MV-4-11 (cell line): ENCODE data around the gene DOCK2.

Experiments
- DNase-seq: peaks from one replicate; lab custom pipeline; 2025; lab: John Stamatoyannopoulos, UW

Gene DOCK2

DNA sequence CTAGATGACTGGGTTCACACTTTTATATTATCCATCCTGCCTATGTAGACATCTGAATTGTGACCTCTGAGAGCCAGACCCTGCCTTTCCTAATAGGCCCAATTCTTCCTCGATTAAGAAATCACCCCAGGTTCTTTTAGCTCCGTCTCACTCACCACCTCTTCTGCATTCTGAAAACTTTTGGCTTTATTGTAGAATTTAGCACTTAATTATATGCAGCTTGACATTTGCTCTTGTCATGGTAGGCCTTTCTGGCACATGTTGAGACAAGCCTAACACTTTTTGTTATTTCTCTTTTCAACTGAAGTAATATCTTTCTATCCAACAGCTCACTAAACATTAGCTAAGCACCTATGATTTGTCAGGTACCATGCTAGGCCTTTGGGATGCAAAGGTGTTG is 180.0 kb downstream of the DOCK2 start:
- no peak for DNase-seq

DNA sequence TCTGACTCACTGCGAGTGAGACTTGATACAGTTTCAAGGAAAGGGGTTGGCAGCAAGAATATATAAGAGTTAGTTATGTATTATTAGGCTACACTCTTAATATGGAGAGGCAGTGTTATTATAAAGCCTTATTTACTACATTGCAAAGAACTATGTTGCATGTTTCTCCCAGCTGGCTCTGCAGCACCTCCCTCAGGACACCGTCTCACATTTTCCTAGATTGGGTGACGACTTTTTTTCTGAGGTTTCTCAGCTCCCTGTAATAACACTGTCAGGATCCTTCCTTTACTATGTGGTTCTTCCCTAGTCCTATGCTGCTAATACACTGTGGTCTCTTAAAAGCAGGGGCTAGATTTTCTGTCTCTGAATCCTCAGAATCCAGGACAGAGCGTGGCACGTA is 189.5 kb downstream of the DOCK2 start:
- no peak for DNase-seq

DNA sequence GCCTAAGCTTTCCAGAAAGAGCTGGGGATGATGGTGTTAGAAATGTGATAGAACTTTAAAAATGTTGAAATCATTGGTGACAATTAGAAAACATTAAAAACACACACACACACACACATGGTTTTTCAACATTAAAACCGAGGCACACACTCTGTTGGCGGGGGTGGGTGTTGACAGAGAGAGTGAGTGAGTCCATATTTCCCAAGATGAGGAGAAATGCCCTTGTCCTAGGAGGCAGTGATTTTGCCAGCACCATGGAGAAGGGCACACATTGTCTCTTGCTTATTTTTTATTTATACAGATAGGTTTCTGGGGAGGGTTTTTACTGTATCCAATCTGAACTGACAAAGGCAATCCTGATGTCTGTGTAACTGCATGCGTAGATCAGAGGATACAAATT is 190.7 kb downstream of the DOCK2 start:
- no peak for DNase-seq

DNA sequence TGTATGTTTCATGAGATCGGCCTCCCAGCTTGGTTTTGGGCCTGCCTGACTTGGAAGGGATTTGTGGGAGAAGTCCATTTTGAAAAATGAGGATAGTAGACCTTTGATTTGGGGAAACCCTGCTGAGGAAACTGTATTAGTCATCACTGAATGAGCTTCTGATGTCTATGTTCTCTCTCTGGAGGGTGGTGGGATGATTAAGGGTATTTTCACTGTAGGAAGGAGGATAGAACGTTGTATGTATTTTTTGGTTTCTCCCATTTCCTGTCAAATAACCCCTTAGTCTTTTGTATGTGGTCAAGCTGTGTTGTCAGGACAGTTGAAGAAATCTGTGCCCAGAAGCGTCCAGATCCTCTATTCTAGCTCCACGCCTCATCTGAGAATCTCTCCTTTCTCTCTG is 191.3 kb downstream of the DOCK2 start:
- DNase-seq: no peak

DNA sequence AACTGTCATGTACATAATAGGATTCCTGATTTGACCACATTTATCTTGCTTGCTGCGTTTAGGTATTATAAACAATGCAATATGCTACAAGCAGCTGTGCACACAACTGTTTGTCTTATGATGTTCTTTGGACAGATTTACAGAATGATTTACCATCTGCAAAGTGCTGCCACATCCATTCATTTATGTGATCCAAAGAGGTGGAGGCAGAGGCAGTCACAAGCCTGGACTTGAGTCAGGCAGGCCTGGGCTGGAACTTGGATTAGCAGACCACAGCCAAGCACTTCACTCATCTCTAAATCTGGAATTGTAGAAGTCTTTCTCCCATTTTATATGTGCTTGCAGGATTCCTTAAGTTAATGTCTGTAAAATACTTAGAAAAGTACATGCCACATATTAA is 194.3 kb downstream of the DOCK2 start:
- no peak for DNase-seq

DNA sequence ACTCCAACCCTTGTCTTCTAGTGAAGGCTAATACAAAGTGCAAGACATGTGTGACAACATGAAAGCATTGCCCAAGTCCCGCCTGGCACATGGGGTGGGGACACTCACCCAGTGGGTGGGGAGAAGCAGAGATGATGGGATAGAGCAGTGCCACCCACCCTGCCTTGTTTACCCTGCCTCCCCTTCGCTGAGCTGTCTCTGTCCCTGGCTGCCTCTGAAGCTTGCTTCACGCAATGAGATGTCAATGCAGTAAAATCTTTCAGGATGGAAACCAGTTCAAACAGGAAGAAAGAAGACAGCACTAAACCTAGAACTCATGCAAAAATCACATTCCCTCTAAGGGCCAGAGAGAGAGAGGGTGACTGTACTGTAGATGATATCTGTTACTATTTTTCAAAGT is 195.2 kb downstream of the DOCK2 start:
- no peak for DNase-seq

DNA sequence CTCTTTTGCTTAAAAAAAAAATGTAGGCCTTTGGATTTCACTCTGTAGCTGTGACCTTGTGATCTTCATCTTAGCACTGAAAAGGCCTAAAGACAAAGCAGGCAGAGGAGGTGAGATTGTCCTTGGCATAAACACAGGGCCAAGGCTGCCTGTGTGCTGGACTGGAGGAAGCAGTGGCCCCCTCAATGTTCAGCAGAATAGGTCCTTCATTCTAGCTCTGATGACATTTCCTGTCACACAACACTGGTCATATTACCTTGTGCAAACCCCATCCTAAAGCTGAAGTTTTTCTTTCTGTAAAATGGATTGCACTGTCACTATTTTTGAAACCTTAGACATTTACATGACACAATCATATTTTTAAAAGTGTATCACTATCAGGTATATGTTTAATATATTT is 195.8 kb downstream of the DOCK2 start:
- no peak for DNase-seq

DNA sequence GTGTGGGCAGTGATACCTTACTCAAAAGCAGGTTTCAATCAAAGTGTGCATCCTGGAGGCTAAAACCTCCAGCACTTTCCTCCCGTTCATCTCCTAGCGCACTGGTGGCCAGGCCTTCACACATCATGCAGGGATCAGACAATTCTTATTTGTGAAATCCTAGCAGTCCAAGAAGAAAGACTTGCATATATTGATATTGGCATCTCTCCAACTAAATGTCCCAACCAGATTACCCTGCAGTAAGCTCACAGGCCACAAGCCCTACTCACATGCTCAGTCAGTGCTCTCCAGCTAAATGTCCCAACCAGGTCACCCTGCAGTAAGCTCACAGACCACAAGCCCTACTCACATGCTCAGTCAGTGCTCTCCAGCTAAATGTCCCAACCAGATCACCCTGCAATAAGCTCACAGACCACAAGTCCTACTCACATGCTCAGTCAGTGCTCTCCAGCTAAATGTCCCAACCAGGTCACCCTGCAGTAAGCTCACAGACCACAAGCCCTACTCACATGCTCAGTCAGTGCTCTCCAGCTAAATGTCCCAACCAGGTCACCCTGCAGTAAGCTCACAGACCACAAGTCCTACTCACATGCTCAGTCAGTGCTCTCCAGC is 196.7 kb downstream of the DOCK2 start:
- peak; percentile 79 for DNase-seq

DNA sequence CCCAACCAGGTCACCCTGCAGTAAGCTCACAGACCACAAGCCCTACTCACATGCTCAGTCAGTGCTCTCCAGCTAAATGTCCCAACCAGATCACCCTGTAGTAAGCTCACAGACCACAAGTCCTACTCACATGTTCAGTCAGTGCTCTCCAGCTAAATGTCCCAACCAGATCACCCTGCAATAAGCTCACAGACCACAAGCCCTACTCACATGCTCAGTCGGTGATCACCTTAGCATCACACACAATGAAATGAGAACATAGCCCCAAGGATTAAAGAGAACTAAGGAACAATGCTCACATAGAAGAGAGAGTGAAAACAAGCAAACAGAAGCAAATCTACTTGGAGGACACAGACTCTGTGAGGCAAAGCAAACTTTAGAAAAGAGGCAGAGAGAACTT is 197.5 kb downstream of the DOCK2 start:
- DNase-seq: peak; percentile 70

DNA sequence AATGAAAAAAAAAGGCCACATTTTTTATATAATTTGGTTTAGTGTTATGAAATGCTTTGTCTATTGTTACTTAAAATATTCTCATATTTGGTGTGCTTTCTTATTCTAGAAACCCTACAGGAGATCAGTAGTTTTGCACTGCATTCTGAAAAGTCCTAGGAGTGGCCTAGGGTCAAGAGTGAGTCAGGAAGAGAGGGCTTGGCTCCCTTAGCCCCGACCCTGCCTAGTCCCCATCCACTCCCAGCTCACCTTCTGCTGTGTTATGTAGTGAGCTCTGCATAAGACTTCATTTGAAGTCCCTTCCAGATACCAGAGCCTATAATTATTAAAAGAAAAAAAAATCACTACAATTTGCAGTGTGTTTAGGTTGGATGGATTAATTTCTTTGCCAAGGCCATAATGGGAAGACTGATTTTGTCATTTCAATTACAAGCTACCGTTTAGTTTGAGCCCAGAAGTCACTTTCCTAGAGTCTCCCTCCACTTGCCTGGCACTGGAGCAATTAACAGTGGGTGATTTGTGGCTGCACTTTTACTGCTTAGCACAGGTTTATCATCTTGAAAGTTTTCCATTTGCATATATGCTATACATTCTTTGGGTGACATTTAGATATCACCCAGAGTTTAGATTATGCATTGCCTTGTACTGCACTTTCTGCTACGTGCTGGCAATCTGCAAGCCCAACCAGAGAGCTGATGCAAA is 199.9 kb downstream of the DOCK2 start:
- no peak for DNase-seq

DNA sequence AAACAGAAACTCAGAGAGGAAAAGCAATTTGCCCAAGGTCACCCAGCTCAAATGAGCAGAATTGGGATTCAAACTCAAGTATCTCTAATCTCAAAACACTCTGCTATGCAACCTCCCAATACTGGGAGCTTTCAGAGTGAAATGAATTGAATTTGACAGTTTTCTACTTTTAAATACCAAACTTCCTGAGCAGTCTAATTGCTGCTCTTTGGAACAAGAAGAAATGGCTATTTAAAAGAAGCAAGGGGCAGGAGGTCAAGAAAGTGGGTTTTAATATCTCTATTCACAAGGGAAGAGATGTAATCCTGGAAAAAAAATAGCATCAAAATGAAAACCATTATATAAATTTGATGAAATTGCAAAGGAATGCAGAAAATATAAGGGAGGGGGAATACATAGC is 200.6 kb downstream of the DOCK2 start:
- DNase-seq: no peak

DNA sequence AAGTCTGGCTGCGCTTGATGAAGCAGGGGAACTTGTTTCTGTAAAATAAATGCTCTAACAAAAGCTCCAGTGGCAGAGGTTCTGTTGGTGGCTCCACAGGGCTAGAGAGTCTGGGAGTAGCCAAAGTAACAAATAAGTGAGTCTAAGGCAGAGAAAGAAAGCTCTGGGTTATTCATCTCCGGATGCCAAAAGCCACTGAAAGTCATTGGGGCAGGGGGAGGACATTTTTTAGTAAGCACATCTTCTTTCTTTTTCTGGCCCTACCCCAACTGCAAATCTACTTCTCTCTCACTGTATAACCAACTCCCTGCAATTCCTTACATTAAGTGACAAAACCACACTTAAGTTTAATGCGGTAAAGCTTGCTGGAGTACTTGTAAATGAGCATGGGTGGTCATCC is 201.6 kb downstream of the DOCK2 start:
- no peak for DNase-seq

DNA sequence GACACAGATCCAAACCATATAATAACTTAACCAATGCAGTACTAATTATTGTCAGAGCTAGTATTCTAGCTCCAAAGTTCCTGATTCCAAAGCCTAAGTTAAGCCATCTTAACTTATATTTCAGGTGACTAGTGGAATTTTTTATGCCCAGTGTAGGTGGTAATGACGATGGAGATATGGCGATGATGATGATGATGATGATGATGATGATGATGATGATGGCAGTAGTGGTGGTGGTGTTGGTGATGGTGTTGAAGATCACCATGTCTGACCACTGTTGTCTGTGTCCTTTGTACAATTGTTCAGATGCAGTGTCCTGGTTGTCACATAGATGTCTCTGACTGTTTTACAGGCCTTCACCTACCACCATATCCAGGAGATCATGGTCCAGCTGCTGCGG is 203.3 kb downstream of the DOCK2 start:
- no peak for DNase-seq

DNA sequence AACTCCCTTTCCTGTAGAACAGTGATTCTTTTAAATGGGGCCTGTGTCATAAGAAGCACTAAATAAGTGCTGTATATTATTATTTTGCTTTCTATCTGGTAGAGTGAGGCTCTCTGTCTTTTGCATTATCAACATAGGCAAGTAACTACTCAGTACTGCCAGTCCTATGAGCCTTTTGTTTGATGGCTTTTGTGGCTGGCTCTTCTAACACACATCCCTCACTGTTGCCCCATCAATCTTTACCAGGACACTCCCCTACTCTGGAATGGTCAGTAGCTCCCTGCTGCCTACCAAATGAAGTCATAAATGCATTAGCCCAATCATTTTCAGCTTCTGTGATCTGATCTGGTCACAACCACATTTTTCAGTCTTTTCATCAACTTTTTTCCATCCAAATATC is 205.6 kb downstream of the DOCK2 start:
- DNase-seq: no peak

DNA sequence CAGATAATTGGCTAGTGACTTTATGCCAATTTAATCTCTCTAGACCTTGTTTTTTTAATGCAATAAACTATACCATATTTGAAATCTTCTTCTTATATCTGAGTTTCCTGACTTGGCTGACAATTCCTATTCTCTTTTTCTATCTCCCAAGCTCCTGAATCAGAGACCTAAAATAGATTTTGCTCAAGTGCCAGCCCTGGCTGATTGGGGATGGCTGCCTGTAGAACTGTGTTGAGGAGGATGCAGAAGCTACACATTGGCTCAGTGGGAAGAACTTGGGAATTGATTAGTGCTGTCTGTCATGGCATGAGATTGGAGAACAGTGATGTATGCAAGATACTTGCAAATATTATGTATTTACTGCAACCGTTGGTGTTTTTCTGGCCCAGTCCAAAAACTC is 210.4 kb downstream of the DOCK2 start:
- DNase-seq: no peak

DNA sequence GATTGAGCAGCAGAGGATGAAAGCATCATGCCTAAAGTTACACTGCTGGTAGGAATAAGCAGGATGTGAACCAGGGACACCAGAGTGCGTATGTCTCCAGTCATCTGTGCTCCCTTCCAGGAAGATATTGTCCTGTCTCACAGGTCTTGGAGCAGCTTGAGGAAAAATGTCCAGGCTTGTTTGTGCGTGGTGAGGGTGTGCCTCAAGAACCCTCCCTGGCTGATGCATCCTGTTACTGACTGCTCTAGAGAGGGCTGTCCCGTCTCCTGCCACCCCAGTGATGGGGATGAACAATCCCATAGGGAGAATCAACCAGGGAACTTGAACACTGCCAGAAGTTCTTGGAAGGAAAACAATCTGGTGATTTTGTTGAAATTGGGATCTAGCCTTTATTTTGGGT is 211.2 kb downstream of the DOCK2 start:
- no peak for DNase-seq

DNA sequence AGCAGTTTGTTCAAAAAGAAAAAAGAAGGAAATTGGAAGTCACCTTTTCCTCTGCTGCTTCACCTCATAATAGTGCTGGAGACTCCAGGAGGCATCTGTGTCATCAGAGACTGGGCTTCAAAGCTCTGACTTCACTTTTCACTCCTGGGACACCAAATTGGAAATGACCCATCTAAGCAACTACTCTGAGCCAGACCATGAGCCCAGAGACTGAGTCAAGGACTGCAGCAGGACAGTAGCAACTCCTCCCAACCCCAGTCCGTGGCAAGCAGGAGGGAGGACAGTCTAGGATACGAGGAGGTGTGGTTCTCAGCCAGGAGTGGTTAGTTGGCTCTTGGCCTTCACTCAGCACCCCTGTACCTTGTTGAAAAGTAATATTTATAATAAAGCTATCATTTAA is 211.7 kb downstream of the DOCK2 start:
- DNase-seq: no peak

DNA sequence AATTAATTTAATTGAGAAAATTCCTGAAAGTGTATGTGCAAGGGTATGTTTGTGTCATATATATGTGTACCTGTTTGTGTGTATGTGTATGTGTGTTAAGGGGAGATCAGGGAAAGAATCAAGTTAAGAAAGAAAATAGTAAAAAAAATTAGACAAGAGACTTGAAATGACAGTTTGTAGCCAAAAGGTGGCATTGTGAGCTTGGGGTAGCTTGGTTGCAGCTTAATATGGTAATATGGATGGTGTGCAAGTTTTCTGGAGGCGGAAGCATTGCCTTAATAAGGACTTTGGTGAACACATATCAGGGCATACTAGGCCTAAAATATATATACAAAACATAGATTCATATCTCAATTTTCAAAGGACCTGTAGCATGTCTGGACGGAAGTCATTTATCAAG is 213.3 kb downstream of the DOCK2 start:
- DNase-seq: no peak

DNA sequence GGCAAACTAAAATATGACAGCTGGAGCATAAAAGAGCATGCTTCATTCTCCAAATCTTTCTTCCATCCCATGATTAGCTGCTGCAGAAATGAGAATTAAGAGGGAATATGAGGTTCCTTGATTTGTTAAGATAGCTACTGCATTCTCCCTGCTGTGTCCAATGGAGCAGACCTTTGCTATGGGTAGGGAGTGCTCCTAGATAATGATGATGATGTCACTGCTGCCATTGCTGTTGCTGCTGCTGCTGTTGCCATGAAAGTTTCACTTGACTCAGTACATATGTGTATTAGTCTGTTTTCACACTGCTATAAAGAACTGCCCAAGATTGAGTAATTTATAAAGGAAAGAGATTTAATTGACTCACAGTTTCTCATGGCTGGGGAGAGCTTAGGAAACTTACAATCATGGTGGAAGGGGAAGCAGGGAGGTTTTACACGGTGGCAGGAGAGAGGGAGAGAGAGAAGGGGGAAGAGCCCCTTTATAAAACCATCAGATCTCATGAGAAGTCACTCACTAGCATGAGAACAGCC is 214.3 kb downstream of the DOCK2 start:
- no peak for DNase-seq

DNA sequence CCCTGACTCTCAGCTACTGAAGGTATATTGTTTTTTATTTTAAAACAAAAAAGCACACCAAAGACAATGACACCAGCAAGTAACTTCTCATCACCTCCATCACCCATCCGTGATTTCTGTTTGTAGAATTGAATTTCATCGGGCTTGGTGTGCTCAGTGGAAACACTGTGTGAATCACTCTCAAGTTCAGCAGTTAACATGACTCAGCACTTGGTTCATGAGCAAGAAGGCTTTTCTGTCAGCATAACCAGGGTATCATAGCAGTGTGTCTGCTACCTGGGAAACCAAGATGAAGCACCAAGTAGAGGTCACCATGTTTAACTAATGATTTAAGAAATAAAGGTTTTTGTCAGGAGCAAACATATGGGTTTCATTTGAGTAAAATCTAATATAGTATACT is 219.5 kb downstream of the DOCK2 start:
- DNase-seq: no peak

DNA sequence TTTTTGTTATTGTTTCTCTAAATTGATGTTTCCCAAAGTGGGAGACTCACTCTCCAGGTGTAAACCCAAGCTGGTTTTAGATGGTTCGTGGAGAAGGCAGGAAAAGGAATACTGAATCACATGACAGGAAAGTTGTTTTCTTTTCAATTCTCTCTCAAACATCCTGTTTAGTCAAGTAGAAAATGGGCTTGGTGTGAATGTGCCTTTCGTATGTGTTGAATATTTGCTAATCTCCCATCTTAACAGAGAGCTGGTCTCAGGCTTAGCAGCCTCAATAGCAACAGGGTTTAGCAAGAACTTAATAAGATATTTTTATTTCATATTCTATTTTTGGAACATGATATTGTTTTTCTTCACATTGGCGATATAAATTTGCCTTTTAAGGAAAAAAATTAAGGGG is 223.5 kb downstream of the DOCK2 start:
- no peak for DNase-seq

DNA sequence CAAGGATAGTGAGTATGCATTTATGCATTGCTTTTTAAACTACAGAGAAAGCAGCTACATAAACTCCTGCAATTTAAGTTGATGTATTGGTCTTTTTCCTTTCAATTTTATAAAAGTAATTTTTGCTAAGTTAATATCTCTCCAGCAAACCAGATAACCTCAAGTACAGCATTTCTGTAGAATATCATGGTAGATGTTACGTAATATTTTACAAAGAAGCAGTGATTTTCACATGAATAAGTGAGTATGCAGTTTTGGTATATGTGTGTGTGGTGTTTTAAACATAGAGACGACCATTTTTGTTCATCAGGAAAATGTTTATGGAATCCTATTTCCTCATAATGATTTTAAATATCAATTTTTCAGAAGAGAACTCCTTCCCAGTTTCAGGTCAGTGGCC is 224.4 kb downstream of the DOCK2 start:
- no peak for DNase-seq

DNA sequence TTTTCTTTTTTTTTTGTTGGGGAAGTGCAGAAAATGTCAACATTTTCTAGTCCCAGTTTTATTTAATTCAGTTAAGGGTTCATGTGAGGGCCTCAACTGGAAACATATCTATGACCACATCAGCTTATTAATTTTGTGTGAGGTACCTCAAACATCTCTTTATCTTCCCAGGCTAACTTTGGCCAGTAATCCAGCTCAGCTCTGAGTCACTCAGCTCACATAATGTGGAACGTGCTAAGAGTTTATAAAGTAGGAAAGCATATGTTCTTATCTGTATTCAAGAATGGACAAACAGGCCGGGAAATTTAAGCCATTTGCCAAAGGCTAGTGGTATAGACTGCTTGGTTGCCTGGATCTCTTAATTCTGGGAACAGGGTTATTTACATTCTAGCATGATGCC is 224.9 kb downstream of the DOCK2 start:
- no peak for DNase-seq

DNA sequence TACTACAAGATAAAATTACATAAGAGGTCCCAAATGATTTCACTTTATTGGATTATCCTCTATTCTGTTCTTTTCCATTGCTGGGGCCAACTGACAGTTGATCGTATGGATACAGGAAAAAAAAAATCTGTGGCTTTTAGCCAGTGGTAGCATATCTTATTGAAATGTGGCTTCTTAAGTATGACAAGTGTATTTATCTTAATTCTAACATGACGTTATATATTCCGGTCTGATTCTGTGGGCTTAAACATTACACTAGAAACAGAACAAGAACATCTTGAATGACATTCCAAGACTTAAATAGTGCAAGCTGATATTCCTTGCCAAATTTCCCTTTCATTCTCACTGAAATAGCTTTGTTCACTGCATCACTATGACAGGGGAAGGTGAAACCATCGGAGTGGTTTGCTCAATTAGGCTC is 225.3 kb downstream of the DOCK2 start:
- DNase-seq: no peak
